Vagina (tissue), 2 donors: ENCODE measurements around the gene TTLL8.

Experiments used
- CTCF ChIP-seq, 3 experiments: fragments of 450-650 bp in 2 of 3; fragments of 200-600 bp in 1 of 3; sonication (generic) in 1 of 3; IDR thresholded peaks; one replicate each; pipeline ENCODE4 v1.5.1; 2017 to 2019; ENCODE audit warnings: antibody characterized with exemption in 3 of 3, mild to moderate bottlenecking in 2 of 3, moderate library complexity in 2 of 3
- POLR2A ChIP-seq, 2 donors: fragments of 450-650 bp; IDR thresholded peaks; one replicate each; pipeline ENCODE4 v1.6.1; 2017; ENCODE audit warnings: antibody characterized with exemption in 2 of 2, mild to moderate bottlenecking in 2 of 2, moderate library complexity in 2 of 2

GRCh38 chr22:49983148-49984042, 74.7 kb downstream of the TTLL8 start:
- TF ChIP-seq CTCF (IDR thresholded peaks at IDR 0.05) (peak in 1 of 3 experiments; percentile 21), POLR2A (IDR thresholded peaks at IDR 0.05) (no peak)
